K562 (cell line): ENCODE results near the gene HACL1. TPM values are rescaled to one million over a fixed set of nuclear protein-coding genes. Genes with fewer than 3 reads are reported as not detected.

Experiments
- CBX3 ChIP-seq, 2 experiments: IDR thresholded peaks; 1 replicate in 1 of 2; 2 replicates in 1 of 2; pipeline ENCODE4 v1.6.1; 2012; ENCODE audit warnings: inconsistent platforms in 2 of 2, low read length in 2 of 2, borderline replicate concordance in 1 of 2, control low read depth in 1 of 2
- polyA plus RNA-seq, 8 experiments: library from polyadenylated mRNA; depleted of rRNA in 4 of 8; stranded (reverse) in 5 of 8; unstranded in 3 of 8; fragments of >200 nt; fragmentation: Nextera tagmentation in 2 of 8; fragmentation: Illumina TruSeq in 1 of 8; extraction: Ambion mirVana in 2 of 8; extraction: Trizol in 1 of 8; gene quantifications; 2 replicates each; pipeline versions ENCODE4 v1.2.1 to v1.2.3, GENCODE V29; 2011 to 2014; ENCODE audit warnings: inconsistent platforms in 1 of 8, missing spikeins in 1 of 8
- total RNA-seq, 7 experiments: library from RNA; depleted of rRNA in 6 of 7; stranded (reverse); fragments of >200 nt in 6 of 7; fragmentation: Illumina TruSeq in 2 of 7; extraction: Trizol in 2 of 7; gene quantifications; 2 replicates each; pipeline versions ENCODE4 v1.2.1 to v1.2.3, GENCODE V29; 2011 to 2021; ENCODE audit warnings: low replicate concordance in 1 of 7
- TF ChIP-seq, protein P1 (sequence below): fragments of 450-650 bp; IDR thresholded peaks from 2 replicates; pipeline ENCODE4 v1.6.1; 2016; ENCODE audit warnings: mild to moderate bottlenecking, moderate library complexity

Gene HACL1
- total and polyA plus RNA-seq, 9 of the 15 experiments (the other 6 are each of a cell fraction or from before 2014, with no cell fraction given): 18.9 to 61.5 (median 30.5) TPM

DNA sequence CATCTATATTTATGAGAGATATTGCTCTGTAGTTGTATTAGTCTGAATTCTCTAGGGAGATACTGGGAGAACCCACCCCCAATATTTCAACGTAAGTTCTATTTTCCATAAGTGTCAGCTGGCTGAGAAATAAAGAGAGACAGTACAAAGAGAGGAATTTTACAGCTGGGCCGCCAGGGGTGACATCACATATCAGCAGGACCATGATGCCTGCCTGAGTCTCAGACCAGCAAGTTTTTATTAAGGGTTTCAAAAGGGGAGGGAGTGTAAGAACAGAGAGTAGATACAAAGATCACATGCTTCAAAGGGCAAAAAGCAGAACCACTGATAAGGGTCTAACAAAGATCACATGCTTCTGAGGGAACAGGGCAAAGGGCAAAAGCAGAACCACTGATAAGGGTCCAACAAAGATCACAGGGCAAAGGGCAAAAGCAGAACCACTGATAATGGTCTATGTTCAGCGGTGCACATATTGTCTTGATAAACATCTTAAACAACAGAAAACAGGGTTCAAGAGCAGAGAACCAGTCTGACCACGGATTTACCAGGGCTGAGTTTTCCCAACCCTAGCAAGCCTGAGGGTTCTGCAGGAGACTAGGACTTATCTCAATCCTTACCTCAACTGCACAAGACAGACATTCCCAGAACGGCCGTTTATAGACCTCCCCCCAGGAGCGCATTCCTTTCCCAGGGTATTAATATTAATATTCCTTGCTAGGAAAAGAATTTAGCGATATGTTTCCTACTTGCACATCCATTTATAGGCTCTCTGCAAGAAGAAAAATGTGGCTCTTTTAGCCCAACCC, 18.5 kb upstream of the HACL1 start (continued):
- TF ChIP-seq, protein P1, sequence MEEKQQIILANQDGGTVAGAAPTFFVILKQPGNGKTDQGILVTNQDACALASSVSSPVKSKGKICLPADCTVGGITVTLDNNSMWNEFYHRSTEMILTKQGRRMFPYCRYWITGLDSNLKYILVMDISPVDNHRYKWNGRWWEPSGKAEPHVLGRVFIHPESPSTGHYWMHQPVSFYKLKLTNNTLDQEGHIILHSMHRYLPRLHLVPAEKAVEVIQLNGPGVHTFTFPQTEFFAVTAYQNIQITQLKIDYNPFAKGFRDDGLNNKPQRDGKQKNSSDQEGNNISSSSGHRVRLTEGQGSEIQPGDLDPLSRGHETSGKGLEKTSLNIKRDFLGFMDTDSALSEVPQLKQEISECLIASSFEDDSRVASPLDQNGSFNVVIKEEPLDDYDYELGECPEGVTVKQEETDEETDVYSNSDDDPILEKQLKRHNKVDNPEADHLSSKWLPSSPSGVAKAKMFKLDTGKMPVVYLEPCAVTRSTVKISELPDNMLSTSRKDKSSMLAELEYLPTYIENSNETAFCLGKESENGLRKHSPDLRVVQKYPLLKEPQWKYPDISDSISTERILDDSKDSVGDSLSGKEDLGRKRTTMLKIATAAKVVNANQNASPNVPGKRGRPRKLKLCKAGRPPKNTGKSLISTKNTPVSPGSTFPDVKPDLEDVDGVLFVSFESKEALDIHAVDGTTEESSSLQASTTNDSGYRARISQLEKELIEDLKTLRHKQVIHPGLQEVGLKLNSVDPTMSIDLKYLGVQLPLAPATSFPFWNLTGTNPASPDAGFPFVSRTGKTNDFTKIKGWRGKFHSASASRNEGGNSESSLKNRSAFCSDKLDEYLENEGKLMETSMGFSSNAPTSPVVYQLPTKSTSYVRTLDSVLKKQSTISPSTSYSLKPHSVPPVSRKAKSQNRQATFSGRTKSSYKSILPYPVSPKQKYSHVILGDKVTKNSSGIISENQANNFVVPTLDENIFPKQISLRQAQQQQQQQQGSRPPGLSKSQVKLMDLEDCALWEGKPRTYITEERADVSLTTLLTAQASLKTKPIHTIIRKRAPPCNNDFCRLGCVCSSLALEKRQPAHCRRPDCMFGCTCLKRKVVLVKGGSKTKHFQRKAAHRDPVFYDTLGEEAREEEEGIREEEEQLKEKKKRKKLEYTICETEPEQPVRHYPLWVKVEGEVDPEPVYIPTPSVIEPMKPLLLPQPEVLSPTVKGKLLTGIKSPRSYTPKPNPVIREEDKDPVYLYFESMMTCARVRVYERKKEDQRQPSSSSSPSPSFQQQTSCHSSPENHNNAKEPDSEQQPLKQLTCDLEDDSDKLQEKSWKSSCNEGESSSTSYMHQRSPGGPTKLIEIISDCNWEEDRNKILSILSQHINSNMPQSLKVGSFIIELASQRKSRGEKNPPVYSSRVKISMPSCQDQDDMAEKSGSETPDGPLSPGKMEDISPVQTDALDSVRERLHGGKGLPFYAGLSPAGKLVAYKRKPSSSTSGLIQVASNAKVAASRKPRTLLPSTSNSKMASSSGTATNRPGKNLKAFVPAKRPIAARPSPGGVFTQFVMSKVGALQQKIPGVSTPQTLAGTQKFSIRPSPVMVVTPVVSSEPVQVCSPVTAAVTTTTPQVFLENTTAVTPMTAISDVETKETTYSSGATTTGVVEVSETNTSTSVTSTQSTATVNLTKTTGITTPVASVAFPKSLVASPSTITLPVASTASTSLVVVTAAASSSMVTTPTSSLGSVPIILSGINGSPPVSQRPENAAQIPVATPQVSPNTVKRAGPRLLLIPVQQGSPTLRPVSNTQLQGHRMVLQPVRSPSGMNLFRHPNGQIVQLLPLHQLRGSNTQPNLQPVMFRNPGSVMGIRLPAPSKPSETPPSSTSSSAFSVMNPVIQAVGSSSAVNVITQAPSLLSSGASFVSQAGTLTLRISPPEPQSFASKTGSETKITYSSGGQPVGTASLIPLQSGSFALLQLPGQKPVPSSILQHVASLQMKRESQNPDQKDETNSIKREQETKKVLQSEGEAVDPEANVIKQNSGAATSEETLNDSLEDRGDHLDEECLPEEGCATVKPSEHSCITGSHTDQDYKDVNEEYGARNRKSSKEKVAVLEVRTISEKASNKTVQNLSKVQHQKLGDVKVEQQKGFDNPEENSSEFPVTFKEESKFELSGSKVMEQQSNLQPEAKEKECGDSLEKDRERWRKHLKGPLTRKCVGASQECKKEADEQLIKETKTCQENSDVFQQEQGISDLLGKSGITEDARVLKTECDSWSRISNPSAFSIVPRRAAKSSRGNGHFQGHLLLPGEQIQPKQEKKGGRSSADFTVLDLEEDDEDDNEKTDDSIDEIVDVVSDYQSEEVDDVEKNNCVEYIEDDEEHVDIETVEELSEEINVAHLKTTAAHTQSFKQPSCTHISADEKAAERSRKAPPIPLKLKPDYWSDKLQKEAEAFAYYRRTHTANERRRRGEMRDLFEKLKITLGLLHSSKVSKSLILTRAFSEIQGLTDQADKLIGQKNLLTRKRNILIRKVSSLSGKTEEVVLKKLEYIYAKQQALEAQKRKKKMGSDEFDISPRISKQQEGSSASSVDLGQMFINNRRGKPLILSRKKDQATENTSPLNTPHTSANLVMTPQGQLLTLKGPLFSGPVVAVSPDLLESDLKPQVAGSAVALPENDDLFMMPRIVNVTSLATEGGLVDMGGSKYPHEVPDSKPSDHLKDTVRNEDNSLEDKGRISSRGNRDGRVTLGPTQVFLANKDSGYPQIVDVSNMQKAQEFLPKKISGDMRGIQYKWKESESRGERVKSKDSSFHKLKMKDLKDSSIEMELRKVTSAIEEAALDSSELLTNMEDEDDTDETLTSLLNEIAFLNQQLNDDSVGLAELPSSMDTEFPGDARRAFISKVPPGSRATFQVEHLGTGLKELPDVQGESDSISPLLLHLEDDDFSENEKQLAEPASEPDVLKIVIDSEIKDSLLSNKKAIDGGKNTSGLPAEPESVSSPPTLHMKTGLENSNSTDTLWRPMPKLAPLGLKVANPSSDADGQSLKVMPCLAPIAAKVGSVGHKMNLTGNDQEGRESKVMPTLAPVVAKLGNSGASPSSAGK: peak; percentile 12; the same call in 1 of the 2 replicates
- TF ChIP-seq CBX3 (IDR thresholded peaks at IDR 0.05; ENCODE audit: borderline replicate concordance in 1 of 2, low read length in 2 of 2): peak in 1 of 2 experiments; percentile 82; a peak in 1 of 3 replicates
